ENCODE measurements around the gene NSMF.

DNA sequence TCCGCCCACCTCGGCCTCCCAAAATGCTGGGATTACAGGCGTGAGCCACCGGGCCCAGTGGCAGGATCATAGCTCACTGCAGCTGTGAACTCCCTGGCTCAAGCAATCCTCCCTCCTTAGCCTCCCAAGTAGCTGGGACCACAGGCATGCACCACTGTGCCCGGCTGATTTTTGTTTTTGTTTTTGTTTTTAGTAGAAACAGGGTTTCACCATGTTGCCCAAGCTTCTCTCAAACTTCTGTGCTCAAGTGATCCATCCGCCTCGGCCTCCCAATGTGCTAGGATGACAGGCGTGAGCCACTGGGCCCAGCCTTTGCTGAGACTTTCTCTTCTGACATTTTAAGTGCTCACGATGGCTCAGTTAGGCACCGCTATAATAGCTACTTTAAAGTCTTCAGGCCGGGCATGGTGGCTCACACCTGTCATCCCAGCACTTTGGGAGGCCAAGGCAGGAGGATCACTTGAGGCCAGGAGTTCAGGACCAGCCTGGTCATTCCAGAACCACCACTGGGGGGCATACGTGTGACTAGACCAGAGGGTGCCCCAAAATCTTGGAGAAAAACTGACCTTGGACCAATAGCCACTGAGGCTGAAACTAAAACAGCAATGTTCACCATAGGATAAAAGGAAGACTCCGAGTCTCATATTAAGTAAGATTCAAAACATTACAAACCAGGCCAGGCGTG, 14.9 kb downstream of the NSMF start:
- TF ChIP-seq, protein P1, sequence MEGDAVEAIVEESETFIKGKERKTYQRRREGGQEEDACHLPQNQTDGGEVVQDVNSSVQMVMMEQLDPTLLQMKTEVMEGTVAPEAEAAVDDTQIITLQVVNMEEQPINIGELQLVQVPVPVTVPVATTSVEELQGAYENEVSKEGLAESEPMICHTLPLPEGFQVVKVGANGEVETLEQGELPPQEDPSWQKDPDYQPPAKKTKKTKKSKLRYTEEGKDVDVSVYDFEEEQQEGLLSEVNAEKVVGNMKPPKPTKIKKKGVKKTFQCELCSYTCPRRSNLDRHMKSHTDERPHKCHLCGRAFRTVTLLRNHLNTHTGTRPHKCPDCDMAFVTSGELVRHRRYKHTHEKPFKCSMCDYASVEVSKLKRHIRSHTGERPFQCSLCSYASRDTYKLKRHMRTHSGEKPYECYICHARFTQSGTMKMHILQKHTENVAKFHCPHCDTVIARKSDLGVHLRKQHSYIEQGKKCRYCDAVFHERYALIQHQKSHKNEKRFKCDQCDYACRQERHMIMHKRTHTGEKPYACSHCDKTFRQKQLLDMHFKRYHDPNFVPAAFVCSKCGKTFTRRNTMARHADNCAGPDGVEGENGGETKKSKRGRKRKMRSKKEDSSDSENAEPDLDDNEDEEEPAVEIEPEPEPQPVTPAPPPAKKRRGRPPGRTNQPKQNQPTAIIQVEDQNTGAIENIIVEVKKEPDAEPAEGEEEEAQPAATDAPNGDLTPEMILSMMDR (IDR thresholded peaks at IDR 0.05): no peak
- TF ChIP-seq POLR2A (IDR thresholded peaks at IDR 0.05) (no peak), EP300 (IDR thresholded peaks at IDR 0.05) (no peak)

Measured in stomach (tissue), 4 donors.